HepG2 (cell line): ENCODE results near the gene NOCT. TPM values are rescaled to one million over a fixed set of nuclear protein-coding genes. Genes with fewer than 3 reads are reported as not detected.

Experiments used
- BCL3 ChIP-seq: sonication (generic); formaldehyde crosslinking; IDR thresholded peaks from 2 replicates; pipeline ENCODE4 v1.5.1; 2020; ENCODE audit warnings: mild to moderate bottlenecking, missing genetic modification reagents, moderate library complexity
- CREM ChIP-seq, 2 experiments: sonication (generic) in 1 of 2; formaldehyde crosslinking in 1 of 2; IDR thresholded peaks; 2 replicates each; pipeline versions ENCODE4 v1.4.0 to v1.6.1; 2016 to 2020; ENCODE audit warnings: antibody characterized with exemption in 1 of 2, mild to moderate bottlenecking in 1 of 2, missing genetic modification reagents in 1 of 2
- CSRNP1 ChIP-seq: sonication (generic); formaldehyde crosslinking; IDR thresholded peaks from 2 replicates; pipeline ENCODE4 v1.8.1; 2023; ENCODE audit warnings: mild to moderate bottlenecking, missing genetic modification reagents
- ELF1 ChIP-seq: sonication (generic); formaldehyde crosslinking; IDR thresholded peaks from 2 replicates; pipeline ENCODE4 v1.4.0; 2020; ENCODE audit warnings: missing genetic modification reagents
- GLI4 ChIP-seq: sonication (generic); formaldehyde crosslinking; IDR thresholded peaks from 2 replicates; pipeline ENCODE4 v1.5.1; 2020; ENCODE audit warnings: missing genetic modification reagents, mild to moderate bottlenecking, moderate library complexity, borderline replicate concordance
- HDAC1 ChIP-seq: sonication (generic); formaldehyde crosslinking; IDR thresholded peaks from 2 replicates; pipeline ENCODE4 v1.5.1; 2020; ENCODE audit warnings: mild to moderate bottlenecking, missing genetic modification reagents
- HINFP ChIP-seq: sonication (generic); formaldehyde crosslinking; IDR thresholded peaks from 2 replicates; pipeline ENCODE4 v1.4.0; 2020; ENCODE audit warnings: low read depth, mild to moderate bottlenecking, missing genetic modification reagents
- HNF4G ChIP-seq, 2 experiments: sonication (generic) in 1 of 2; formaldehyde crosslinking in 1 of 2; IDR thresholded peaks; 2 replicates each; pipeline versions ENCODE4 v1.4.0 to v1.6.1; 2011 to 2020; ENCODE audit warnings: borderline replicate concordance in 2 of 2, low read depth in 2 of 2, mild to moderate bottlenecking in 2 of 2, low read length in 1 of 2, missing genetic modification reagents in 1 of 2, moderate library complexity in 1 of 2
- MAZ ChIP-seq, 2 experiments: sonication (generic) in 1 of 2; formaldehyde crosslinking in 1 of 2; IDR thresholded peaks; 2 replicates each; pipeline versions ENCODE4 v1.5.0 to v1.6.1; 2012 to 2020; ENCODE audit warnings: low read depth in 2 of 2, mild to moderate bottlenecking in 2 of 2, borderline replicate concordance in 1 of 2, improper control_type of control experiment in 1 of 2, low read length in 1 of 2, missing genetic modification reagents in 1 of 2, moderate library complexity in 1 of 2
- PREB ChIP-seq: sonication (generic); formaldehyde crosslinking; IDR thresholded peaks from 2 replicates; pipeline ENCODE4 v1.4.0; 2020; ENCODE audit warnings: missing genetic modification reagents
- TFAP4 ChIP-seq: sonication (generic); IDR thresholded peaks from 2 replicates; pipeline ENCODE4 v1.6.1; 2016; ENCODE audit warnings: low read depth, borderline replicate concordance
- ZBTB3 ChIP-seq: sonication (generic); formaldehyde crosslinking; IDR thresholded peaks from 2 replicates; pipeline ENCODE4 v1.4.0; 2020; ENCODE audit warnings: low read depth, mild to moderate bottlenecking, moderate library complexity, missing genetic modification reagents, borderline replicate concordance
- ZFP37 ChIP-seq: sonication (generic); formaldehyde crosslinking; IDR thresholded peaks from 2 replicates; pipeline ENCODE4 v1.4.0; 2020; ENCODE audit warnings: missing genetic modification reagents, borderline replicate concordance
- ZMYM4 ChIP-seq: sonication (generic); formaldehyde crosslinking; IDR thresholded peaks from 2 replicates; pipeline ENCODE4 v1.8.1; 2023; ENCODE audit warnings: mild to moderate bottlenecking, missing genetic modification reagents
- ZNF670 ChIP-seq: sonication (generic); formaldehyde crosslinking; IDR thresholded peaks from 2 replicates; pipeline ENCODE4 v1.8.0; 2022; ENCODE audit warnings: mild to moderate bottlenecking, missing genetic modification reagents, borderline replicate concordance
- polyA plus RNA-seq, 8 experiments: library from polyadenylated mRNA; depleted of rRNA in 3 of 8; stranded (reverse) in 7 of 8; unstranded in 1 of 8; fragments of >200 nt; fragmentation: Illumina TruSeq in 4 of 8; extraction: Trizol in 4 of 8; gene quantifications; 2 replicates each; pipeline versions ENCODE4 v1.2.1 to v1.2.3, GENCODE V29; 2011 to 2016; ENCODE audit warnings: low read depth in 4 of 8, missing spikeins in 1 of 8, mixed read lengths in 1 of 8; ENCODE audit not compliant: insufficient read depth in 1 of 8
- total RNA-seq, 5 experiments: library from RNA; depleted of rRNA; stranded (reverse); fragments of >200 nt; fragmentation: Illumina TruSeq; extraction: Trizol; gene quantifications; 2 replicates each; pipeline ENCODE4 v1.2.3, GENCODE V29; 2016; ENCODE audit warnings: low read depth in 1 of 5

Gene NOCT
- total and polyA plus RNA-seq, 2 of the 13 experiments (the other 11 are each of a cell fraction or from before 2014, with no cell fraction given) = 3.6 to 13.1 TPM

GRCh38 chr4:139083956-139084803 is 68.6 kb downstream of the NOCT start (continued):
- peak; percentile 50; the same call in 1 of the 2 replicates for TF ChIP-seq HINFP (CRISPR knock-in tag)
- TF ChIP-seq CREM (IDR thresholded peaks at IDR 0.05) = no peak
- TF ChIP-seq CREM (CRISPR knock-in tag; IDR thresholded peaks at IDR 0.05) = no peak
- TF ChIP-seq HNF4G (IDR thresholded peaks at IDR 0.05; ENCODE audit: borderline replicate concordance, low read depth, low read length) = peak; percentile 4; the same call in 1 of the 2 replicates
- 0 out of 2 replicates have a peak, but pooled peaks have one; percentile 14 for TF ChIP-seq HNF4G (CRISPR knock-in tag; IDR thresholded peaks at IDR 0.05; ENCODE audit: borderline replicate concordance, low read depth)
- TF ChIP-seq CSRNP1 (CRISPR knock-in tag) = no peak
- TF ChIP-seq BCL3 = no peak; the same call in 1 of the 2 replicates
- TF ChIP-seq ZNF670 = no peak
- no peak for TF ChIP-seq GLI4 (CRISPR knock-in tag)
- TF ChIP-seq TFAP4 = peak; percentile 55; the same call in 1 of the 2 replicates
- TF ChIP-seq MAZ (IDR thresholded peaks at IDR 0.05; ENCODE audit: borderline replicate concordance, low read depth, low read length) = peak; percentile 29; the same call in 1 of the 2 replicates
- TF ChIP-seq MAZ (CRISPR knock-in tag; IDR thresholded peaks at IDR 0.05; ENCODE audit: low read depth) = peak; percentile 90
- peak; percentile 90 for TF ChIP-seq ZMYM4 (CRISPR knock-in tag)
- TF ChIP-seq PREB (CRISPR knock-in tag) = no peak
- TF ChIP-seq HDAC1 (CRISPR knock-in tag) = peak; percentile 90
- peak; percentile 78 for TF ChIP-seq ELF1 (CRISPR knock-in tag)
- TF ChIP-seq ZBTB3 (CRISPR knock-in tag) = no peak
- TF ChIP-seq ZFP37 (CRISPR knock-in tag) = 0 out of 2 replicates have a peak, but pooled peaks have one; percentile 0
